SK-N-SH treated with all-trans-retinoic acid at 6 μM for 48 hours (cell line): Measurements from ENCODE around the gene ABR.

ENCODE experiments used
- ARNTL ChIP-seq: fragments of 450-650 bp; formaldehyde crosslinking; IDR thresholded peaks from 2 replicates; pipeline ENCODE4 v1.5.0; 2020; ENCODE audit warnings: low read depth, mild to moderate bottlenecking, moderate library complexity, borderline replicate concordance
- POU6F1 ChIP-seq: fragments of 250-450 bp; sonication (Bioruptor Pico); IDR thresholded peaks from 2 replicates; pipeline ENCODE4 v1.8.0; 2021; ENCODE audit warnings: low read depth, mild to moderate bottlenecking, moderate library complexity, borderline replicate concordance
- RARB ChIP-seq: fragments of 250-450 bp; sonication (Bioruptor Pico); IDR thresholded peaks from 2 replicates; pipeline ENCODE4 v1.8.0; 2021; ENCODE audit warnings: mild to moderate bottlenecking, moderate library complexity
- TCF4 ChIP-seq: fragments of 250-450 bp; sonication (Bioruptor Pico); IDR thresholded peaks from 2 replicates; pipeline ENCODE4 v1.8.0; 2021; ENCODE audit warnings: mild to moderate bottlenecking, moderate library complexity, borderline replicate concordance
- TOX ChIP-seq: fragments of 250-450 bp; sonication (Bioruptor Pico); IDR thresholded peaks from 2 replicates; pipeline ENCODE4 v1.8.0; 2021; ENCODE audit warnings: mild to moderate bottlenecking, moderate library complexity, borderline replicate concordance
- ZC3H10 ChIP-seq: fragments of 250-450 bp; sonication (Bioruptor Pico); IDR thresholded peaks from 2 replicates; pipeline ENCODE4 v1.5.1; 2021; ENCODE audit warnings: mild to moderate bottlenecking, moderate library complexity
- ZFP3 ChIP-seq: fragments of 250-450 bp; sonication (Bioruptor Pico); IDR thresholded peaks from 2 replicates; pipeline ENCODE4 v1.5.0; 2020; ENCODE audit warnings: mild to moderate bottlenecking, moderate library complexity
- ZFP30 ChIP-seq: fragments of 450-650 bp; formaldehyde crosslinking; IDR thresholded peaks from 2 replicates; pipeline ENCODE4 v1.5.0; 2022; ENCODE audit warnings: mild to moderate bottlenecking, moderate library complexity
- ZNF8 ChIP-seq: fragments of 450-650 bp; formaldehyde crosslinking; IDR thresholded peaks from 2 replicates; pipeline ENCODE4 v1.5.0; 2020; ENCODE audit warnings: mild to moderate bottlenecking, moderate library complexity
- TF ChIP-seq, protein P1 (sequence below): fragments of 250-450 bp; sonication (Bioruptor Pico); IDR thresholded peaks from 2 replicates; pipeline ENCODE4 v1.8.0; 2020; ENCODE audit warnings: mild to moderate bottlenecking, moderate library complexity, borderline replicate concordance

DNA sequence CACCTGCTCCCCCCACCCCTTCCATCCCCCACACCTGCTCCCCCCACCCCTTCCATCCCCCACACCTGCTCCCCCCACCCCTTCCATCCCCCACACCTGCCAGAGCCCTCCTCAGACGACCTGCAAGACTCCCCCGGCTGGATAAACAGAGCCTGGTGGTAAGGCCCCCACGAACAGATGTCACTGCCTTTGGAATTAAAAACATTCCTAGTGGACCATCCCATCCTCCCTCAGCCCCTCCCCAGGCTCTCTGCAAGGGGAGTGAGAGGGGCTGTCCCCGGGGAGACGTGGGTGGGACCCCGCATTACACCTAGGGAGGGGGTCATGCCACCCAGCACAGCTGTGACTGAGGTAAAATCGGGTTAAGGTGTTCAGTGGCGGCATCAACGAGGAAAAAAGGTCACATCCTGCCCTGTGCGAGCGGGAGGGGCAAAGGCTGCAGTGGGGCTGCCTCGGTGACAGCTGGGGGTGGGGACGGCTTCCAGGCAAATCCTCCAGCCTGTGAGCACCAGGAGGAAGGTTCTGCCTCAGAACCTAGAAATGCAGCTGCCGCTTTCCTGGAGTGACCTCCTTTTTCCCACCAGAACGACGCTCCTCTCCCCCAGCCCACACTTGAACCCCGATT is 144.1 kb downstream of the ABR start:
- no peak for TF ChIP-seq TOX (CRISPR knock-in tag)
- no peak for TF ChIP-seq ZNF8 (CRISPR knock-in tag)
- TF ChIP-seq ARNTL (CRISPR knock-in tag), result no peak
- TF ChIP-seq, protein P1, sequence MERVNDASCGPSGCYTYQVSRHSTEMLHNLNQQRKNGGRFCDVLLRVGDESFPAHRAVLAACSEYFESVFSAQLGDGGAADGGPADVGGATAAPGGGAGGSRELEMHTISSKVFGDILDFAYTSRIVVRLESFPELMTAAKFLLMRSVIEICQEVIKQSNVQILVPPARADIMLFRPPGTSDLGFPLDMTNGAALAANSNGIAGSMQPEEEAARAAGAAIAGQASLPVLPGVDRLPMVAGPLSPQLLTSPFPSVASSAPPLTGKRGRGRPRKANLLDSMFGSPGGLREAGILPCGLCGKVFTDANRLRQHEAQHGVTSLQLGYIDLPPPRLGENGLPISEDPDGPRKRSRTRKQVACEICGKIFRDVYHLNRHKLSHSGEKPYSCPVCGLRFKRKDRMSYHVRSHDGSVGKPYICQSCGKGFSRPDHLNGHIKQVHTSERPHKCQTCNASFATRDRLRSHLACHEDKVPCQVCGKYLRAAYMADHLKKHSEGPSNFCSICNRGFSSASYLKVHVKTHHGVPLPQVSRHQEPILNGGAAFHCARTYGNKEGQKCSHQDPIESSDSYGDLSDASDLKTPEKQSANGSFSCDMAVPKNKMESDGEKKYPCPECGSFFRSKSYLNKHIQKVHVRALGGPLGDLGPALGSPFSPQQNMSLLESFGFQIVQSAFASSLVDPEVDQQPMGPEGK (CRISPR knock-in tag), result no peak
- TF ChIP-seq ZFP3, result no peak
- no peak for TF ChIP-seq TCF4
- no peak for TF ChIP-seq ZFP30 (CRISPR knock-in tag)
- no peak for TF ChIP-seq ZC3H10 (CRISPR knock-in tag)
- no peak for TF ChIP-seq POU6F1 (CRISPR knock-in tag)
- no peak for TF ChIP-seq RARB
